GM18499 (cell line): ENCODE measurements around the gene MAFG.
"Not testable (repeated sequence)": the region's sequence is repeated elsewhere in the genome, so short reads cannot be mapped to it uniquely, and the experiment has no call there.

Experiments used
- ATAC-seq: cut with Tn5 transposase; IDR thresholded peaks from one replicate; pipeline ENCODE4 v1.9.1; 2021; ENCODE audit warnings: moderate number of reproducible peaks; ENCODE audit not compliant: insufficient read depth, unreplicated experiment

The MAFG gene

GRCh38 chr17:81958633-81959342, 31.3 kb upstream of the MAFG start:
- no peak for ATAC-seq

GRCh38 chr17:81957691-81958432, 30.3 kb upstream of the MAFG start:
- ATAC-seq, result no peak

- no peak for ATAC-seq
These were observed 29.4 kb upstream of the MAFG start for GRCh38 chr17:81956607-81957589.

GRCh38 chr17:81955756-81956544, 28.4 kb upstream of the MAFG start:
- ATAC-seq, result no peak

GRCh38 chr17:81955058-81955681, 27.6 kb upstream of the MAFG start:
- no peak for ATAC-seq

GRCh38 chr17:81954131-81955057, 26.9 kb upstream of the MAFG start:
- ATAC-seq, result no peak

- ATAC-seq, result not testable (repeated sequence)
These were observed 25.9 kb upstream of the MAFG start for GRCh38 chr17:81953443-81953842.

- no peak for ATAC-seq
These were observed 25.3 kb upstream of the MAFG start for GRCh38 chr17:81952792-81953228.

GRCh38 chr17:81951785-81952684, 24.5 kb upstream of the MAFG start:
- ATAC-seq, result no peak

- ATAC-seq, result no peak
These were observed 23.0 kb upstream of the MAFG start for GRCh38 chr17:81950501-81950900.

- no peak for ATAC-seq
These were observed 21.3 kb upstream of the MAFG start for GRCh38 chr17:81948635-81949378.

GRCh38 chr17:81947189-81947588, 19.7 kb upstream of the MAFG start, which contains the start of gene MYADML2:
TSS of gene MYADML2 (minus strand) at chr17:81947233. CDS start at chr17:81941741, 5,492 bp downstream.
- no peak for ATAC-seq

GRCh38 chr17:81944858-81945257, 17.3 kb upstream of the MAFG start:
- ATAC-seq, result no peak

GRCh38 chr17:81942167-81942553, 14.6 kb upstream of the MAFG start:
- no peak for ATAC-seq

GRCh38 chr17:81941484-81942166, 14.1 kb upstream of the MAFG start:
- no peak for ATAC-seq
